ENCODE results near the gene EARS2.

EARS2 gene

GRCh38 chr16:23506606-23506994 lies 50.5 kb downstream of the EARS2 start:
- ChIA-PET POLR2A (no interaction called here), CTCF (interaction anchor here (0.9 to 1.7 kb wide), 5 partner anchors 10 to 90 kb away, joined by 3 to 11 read pairs (median 3); no protein-coding TSS in a partner anchor)
- no peak for TF ChIP-seq CTCF (IDR thresholded peaks at IDR 0.05; ENCODE audit: insufficient read depth, low read length, missing control alignments)
- H3K4me3 ChIP-seq (ENCODE audit: low read depth, low read length): no peak overlapping the region
- no peak for DNase-seq (ENCODE audit: low read depth, low spot score)

DNA sequence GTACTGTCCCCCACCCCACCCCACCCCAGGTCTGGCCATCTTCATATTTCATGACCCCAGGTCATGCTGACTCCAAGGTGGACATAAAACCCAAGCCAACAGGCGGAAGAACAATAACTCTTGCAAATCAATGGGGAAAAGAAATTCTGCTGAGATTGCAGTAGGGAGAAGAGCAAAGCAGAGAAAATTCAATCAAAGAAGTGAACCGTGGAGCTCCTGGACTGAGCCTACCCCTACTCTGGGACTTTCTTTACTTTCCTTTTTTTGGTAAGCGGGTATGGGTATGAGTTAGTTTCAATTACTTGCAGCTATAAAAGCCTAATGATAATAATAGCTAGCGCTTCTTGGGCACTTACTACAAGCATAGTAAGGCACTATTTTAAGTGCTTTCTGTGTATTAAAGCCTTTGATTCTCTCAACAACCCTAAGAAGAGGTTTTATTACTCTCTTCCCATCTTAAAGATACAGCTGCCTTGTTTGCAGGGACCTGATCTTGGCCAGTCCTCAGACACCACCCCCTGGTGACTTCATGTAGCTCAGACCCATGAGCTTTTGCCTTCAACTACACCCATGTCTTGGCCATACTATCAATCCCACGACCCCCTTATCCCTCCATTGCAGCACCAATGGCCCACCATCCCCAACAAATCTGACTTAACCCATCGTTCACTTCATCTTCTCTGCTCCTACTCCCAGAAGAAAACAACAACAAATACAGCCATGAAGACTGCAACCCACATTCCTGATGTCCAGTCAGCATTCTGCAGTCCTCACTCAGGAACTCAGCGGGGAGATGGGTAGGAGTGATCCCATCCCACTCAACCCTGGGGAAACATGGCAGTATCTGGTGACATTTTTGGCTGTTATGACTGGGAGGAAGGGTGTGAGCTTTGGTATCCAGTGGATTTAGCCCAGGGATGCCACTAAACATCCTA lies 51.2 kb downstream of the EARS2 start:
- no peak overlapping the region for H3K4me3 ChIP-seq (ENCODE audit: low read depth, low read length)
- TF ChIP-seq CTCF (IDR thresholded peaks at IDR 0.05; ENCODE audit: insufficient read depth, low read length, missing control alignments): no peak
- ChIA-PET POLR2A (no interaction called here), CTCF (interaction anchor here (0.9 to 1.7 kb wide), 4 partner anchors 9 to 91 kb away, joined by 3 to 11 read pairs (median 4); no protein-coding TSS in a partner anchor)
- no peak for DNase-seq (ENCODE audit: low read depth, low spot score)

DNA sequence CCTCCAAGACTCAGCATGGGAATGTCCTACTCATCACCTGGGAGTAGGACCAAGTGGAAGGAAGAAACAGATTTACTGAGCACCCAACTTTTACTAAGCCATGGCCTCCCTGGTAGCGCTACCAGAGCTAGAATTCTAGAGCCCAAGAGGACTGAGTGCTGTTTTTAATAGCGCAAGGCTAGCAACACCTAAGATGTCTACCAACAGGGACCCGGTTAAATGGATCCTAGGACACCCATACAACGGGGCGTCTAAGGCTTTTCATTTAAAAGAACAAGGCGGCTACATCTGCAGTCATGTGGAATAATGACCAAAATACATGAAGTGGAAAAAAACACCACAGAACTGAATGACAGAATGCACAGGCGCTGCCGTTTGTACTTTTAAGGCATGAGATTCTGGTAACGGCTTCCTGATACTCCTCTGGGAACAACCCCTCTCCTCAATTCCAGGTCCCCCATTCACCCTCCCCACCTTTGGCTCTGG lies 51.9 kb downstream of the EARS2 start:
- no peak for DNase-seq (ENCODE audit: low read depth, low spot score)
- CTCF ChIA-PET: interaction anchor here (1.4 to 1.7 kb wide), 3 partner anchors 52 to 71 kb away, joined by 4 to 11 read pairs (median 5); partner anchors contain the start of genes EARS2 and UBFD1
- H3K4me3 ChIP-seq (ENCODE audit: low read depth, low read length): no peak overlapping the region
- no peak for TF ChIP-seq CTCF (IDR thresholded peaks at IDR 0.05; ENCODE audit: insufficient read depth, low read length, missing control alignments)
- POLR2A ChIA-PET: interaction anchor here (1.1 to 1.2 kb wide), 2 partner anchors 52 to 53 kb away, joined by 3 to 5 read pairs; partner anchors contain the start of gene COG7

GRCh38 chr16:23504453-23505179 lies 52.5 kb downstream of the EARS2 start:
- ChIA-PET POLR2A (interaction anchor here (1.1 to 1.2 kb wide), 2 partner anchors 51 to 54 kb away, joined by 3 to 5 read pairs; partner anchors contain the start of gene COG7), CTCF (interaction anchor here (1.4 to 1.5 kb wide), 2 partner anchors 53 to 71 kb away, joined by 4 to 5 read pairs; partner anchors contain the start of genes EARS2 and UBFD1)
- no peak overlapping the region; the same call in 1 of the 2 replicates for H3K4me3 ChIP-seq (ENCODE audit: low read depth, low read length)
- no peak for TF ChIP-seq CTCF (IDR thresholded peaks at IDR 0.05; ENCODE audit: insufficient read depth, low read length, missing control alignments)
- DNase-seq (ENCODE audit: low read depth, low spot score): peak; percentile 83

DNA sequence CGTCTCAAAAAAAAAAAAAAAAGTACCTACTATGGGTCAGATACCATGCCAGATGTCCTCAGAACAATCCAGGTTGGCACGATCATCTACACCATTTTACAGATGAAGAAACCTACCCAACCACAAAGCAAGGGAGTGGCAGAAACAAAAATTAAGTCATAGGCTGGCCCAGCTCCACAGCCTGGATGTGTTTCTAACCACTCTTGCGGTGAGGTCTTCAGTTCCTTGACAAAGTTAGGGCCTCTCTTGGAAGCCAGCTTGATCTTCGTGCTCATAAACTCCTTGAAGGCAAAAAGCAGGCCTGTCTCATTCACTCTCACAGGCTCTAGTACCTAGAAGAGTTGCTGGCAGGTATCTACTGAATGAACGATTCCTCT lies 53.1 kb downstream of the EARS2 start:
- no peak for TF ChIP-seq CTCF (IDR thresholded peaks at IDR 0.05; ENCODE audit: insufficient read depth, low read length, missing control alignments)
- DNase-seq (ENCODE audit: low read depth, low spot score): no peak
- no peak overlapping the region for H3K4me3 ChIP-seq (ENCODE audit: low read depth, low read length)
- POLR2A ChIA-PET: interaction anchor here (1.1 to 1.2 kb wide), 2 partner anchors 51 to 55 kb away, joined by 3 to 5 read pairs; partner anchors contain the start of gene COG7
- CTCF ChIA-PET: interaction anchor here (0.9 to 1.5 kb wide), 3 partner anchors 16 to 70 kb away, joined by 3 to 5 read pairs (median 4); partner anchors contain the start of genes EARS2 and UBFD1
